ENCODE measurements around the gene SHCBP1L.
A peak's percentile ranks its signal among the peaks of the same experiment; 100 is the strongest.

The SHCBP1L gene

DNA sequence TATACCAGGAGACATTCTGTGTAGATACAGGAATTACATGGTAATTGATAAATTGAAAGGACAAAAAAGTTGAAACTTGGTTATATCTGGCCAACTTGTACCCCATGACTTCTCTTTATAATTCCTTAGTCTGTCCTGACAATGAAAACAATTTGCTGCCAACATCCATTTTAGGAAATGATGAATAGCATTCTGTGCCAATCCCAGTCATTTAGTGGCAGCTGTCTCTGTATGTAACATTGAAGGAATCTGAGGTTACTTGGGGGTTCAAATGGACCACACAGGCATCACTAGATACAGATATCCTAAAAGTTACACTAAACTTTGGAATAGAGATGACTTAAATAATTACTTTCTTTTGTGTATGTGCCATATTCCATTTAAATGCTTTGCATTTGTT lies 75.6 kb downstream of the SHCBP1L start:
- H2BK12ac ChIP-seq (ENCODE audit: low read length in 2 of 2), result no peak overlapping the region

DNA sequence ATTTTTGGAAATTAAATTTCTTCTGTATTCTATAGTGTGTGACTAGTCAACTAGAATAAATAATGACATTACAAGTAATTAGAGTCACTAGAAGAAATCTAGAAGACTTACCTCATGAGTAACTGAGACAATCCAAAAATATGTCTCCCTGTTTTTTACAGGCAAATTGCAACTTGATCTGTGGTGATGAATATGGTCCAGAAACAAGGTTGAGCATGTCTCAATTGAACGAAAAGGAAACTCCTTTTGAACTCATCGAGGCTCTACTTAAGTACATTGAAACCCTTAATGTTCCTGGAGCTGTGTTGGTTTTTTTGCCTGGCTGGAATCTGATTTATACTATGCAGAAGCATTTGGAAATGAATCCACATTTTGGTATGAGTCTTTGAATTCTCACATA lies 77.1 kb downstream of the SHCBP1L start:
- Histone ChIP-seq H3K4ac (ENCODE audit: low read depth in 1 of 2, low read length in 2 of 2) (no peak overlapping the region), H3K27me3 (ENCODE audit: control insufficient read depth in 1 of 2, insufficient read depth in 1 of 2, low read length in 2 of 2) (no peaks in the 10 kb centered on the region), H3K23ac (ENCODE audit: low read length in 2 of 2) (no peak overlapping the region), H3K36me3 (ENCODE audit: control insufficient read depth in 1 of 2, insufficient read depth in 2 of 2, low read depth in 1 of 2, low read length in 2 of 2) (peaks cover 19 to 100% of the 10 kb centered on the region in 2 experiments), H3K14ac (ENCODE audit: low read length in 2 of 2) (no peak overlapping the region), H3K9ac (ENCODE audit: low read length) (no peak overlapping the region), H2BK12ac (ENCODE audit: low read length in 2 of 2) (no peak overlapping the region), H3K27ac (ENCODE audit: low read length, poor library complexity, severe bottlenecking) (no peak overlapping the region), H2BK120ac (ENCODE audit: low read depth, low read length) (no peak overlapping the region), H2AK5ac (ENCODE audit: low read length, severe bottlenecking) (no peak overlapping the region), H4K91ac (ENCODE audit: low read length) (no peak overlapping the region), H2AFZ (ENCODE audit: low read depth, low read length) (no peak overlapping the region), H3K4me3 (ENCODE audit: insufficient read depth in 1 of 2, low read depth in 1 of 2, low read length in 2 of 2) (no peak overlapping the region), H4K8ac (ENCODE audit: low read length) (no peak overlapping the region), H2BK15ac (ENCODE audit: low read depth, poor library complexity, severe bottlenecking) (no peak overlapping the region), H2BK5ac (ENCODE audit: low read depth, low read length, poor library complexity, severe bottlenecking) (no peak overlapping the region), H3K9me3 (ENCODE audit: control insufficient read depth, low read length) (no peaks in the 10 kb centered on the region), H3K79me1 (replicated peaks; ENCODE audit: low read length, poor library complexity, severe bottlenecking) (peaks cover 18% of the 10 kb centered on the region), H3K4me1 (ENCODE audit: control insufficient read depth, insufficient read depth, low read depth, low read length) (no peaks in the 10 kb centered on the region), H3K18ac (ENCODE audit: low read depth in 1 of 2, low read length in 2 of 2) (no peak overlapping the region), H3K4me2 (ENCODE audit: low read length, poor library complexity, severe bottlenecking) (no peak overlapping the region)
- no peak for DNase-seq
- WGBS, result 98% methylated on average over 2 of the region's 2 CpGs

More for the DNA sequence above, 75.6 kb downstream of the SHCBP1L start:
- Histone ChIP-seq H3K9me3 (ENCODE audit: control insufficient read depth, low read length) (no peaks in the 10 kb centered on the region), H3K27ac (ENCODE audit: low read length, poor library complexity, severe bottlenecking) (no peak overlapping the region), H2AK5ac (ENCODE audit: low read length, severe bottlenecking) (no peak overlapping the region), H3K23ac (ENCODE audit: low read length in 2 of 2) (no peak overlapping the region), H3K27me3 (ENCODE audit: control insufficient read depth in 1 of 2, insufficient read depth in 1 of 2, low read length in 2 of 2) (no peaks in the 10 kb centered on the region), H2BK5ac (ENCODE audit: low read depth, low read length, poor library complexity, severe bottlenecking) (no peak overlapping the region), H3K4ac (ENCODE audit: low read depth in 1 of 2, low read length in 2 of 2) (no peak overlapping the region), H2AFZ (ENCODE audit: low read depth, low read length) (no peak overlapping the region), H3K36me3 (ENCODE audit: control insufficient read depth in 1 of 2, insufficient read depth in 2 of 2, low read depth in 1 of 2, low read length in 2 of 2) (peaks cover 18 to 100% of the 10 kb centered on the region in 2 experiments), H3K9ac (ENCODE audit: low read length) (no peak overlapping the region), H3K14ac (ENCODE audit: low read length in 2 of 2) (no peak overlapping the region), H3K79me1 (replicated peaks; ENCODE audit: low read length, poor library complexity, severe bottlenecking) (peaks cover 17% of the 10 kb centered on the region), H2BK120ac (ENCODE audit: low read depth, low read length) (no peak overlapping the region), H2BK15ac (ENCODE audit: low read depth, poor library complexity, severe bottlenecking) (no peak overlapping the region), H4K91ac (ENCODE audit: low read length) (no peak overlapping the region), H3K4me1 (ENCODE audit: control insufficient read depth, insufficient read depth, low read depth, low read length) (no peaks in the 10 kb centered on the region), H3K4me3 (ENCODE audit: insufficient read depth in 1 of 2, low read depth in 1 of 2, low read length in 2 of 2) (no peak overlapping the region), H3K4me2 (ENCODE audit: low read length, poor library complexity, severe bottlenecking) (no peak overlapping the region), H3K18ac (ENCODE audit: low read depth in 1 of 2, low read length in 2 of 2) (no peak overlapping the region), H4K8ac (ENCODE audit: low read length) (no peak overlapping the region)
- no peak for DNase-seq

DNA sequence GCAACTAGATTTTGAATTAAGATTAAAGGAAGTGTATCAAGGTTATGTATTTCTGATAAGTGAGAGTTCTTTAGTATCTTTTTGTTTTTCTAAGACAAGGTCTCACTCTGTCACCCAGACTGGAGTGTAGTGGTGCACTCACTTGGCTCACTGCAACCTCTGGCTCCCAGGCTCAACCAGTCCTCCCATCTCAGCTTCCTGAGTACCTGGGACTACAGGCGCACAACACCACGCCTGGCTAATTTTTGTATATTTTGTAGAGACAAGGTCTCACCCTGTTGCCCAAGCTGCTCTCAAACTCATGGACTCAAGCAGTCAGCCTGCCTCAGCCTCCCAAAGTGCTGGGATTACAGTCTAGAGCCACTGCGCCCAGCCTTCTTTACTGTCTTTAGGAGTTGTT lies 80.1 kb downstream of the SHCBP1L start:
- WGBS, result 100% methylated on average over 3 of the region's 3 CpGs
- H3K9ac ChIP-seq (ENCODE audit: low read length), result no peak overlapping the region

DNA sequence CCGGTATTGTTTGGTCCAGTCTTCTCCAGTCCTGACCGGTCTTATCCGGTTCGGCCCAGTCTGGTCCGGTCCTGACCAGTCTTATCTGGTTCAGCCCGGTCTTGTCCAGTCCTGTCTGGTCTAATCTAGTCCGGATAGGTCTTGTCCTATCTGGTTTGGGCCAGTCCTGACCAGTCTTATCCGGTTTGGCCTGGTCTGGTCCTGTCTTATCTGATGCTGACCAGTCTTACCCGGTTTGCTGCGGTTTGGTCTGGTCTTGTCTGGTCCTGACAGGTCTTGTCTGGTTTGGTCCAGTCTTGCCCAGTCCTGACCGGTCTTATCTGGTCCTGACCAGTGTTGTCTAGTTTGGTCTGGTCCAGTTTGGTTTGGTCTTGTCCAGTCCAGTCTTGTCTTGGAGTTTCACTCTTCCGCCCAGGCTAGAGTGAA lies 83.7 kb downstream of the SHCBP1L start:
- Histone ChIP-seq H3K4me3 (ENCODE audit: insufficient read depth in 1 of 2, low read depth in 1 of 2, low read length in 2 of 2) (no peak overlapping the region), H3K18ac (ENCODE audit: low read depth in 1 of 2, low read length in 2 of 2) (no peak overlapping the region), H3K36me3 (ENCODE audit: control insufficient read depth in 1 of 2, insufficient read depth in 2 of 2, low read depth in 1 of 2, low read length in 2 of 2) (peaks cover 24 to 100% of the 10 kb centered on the region in 2 experiments), H3K4me1 (ENCODE audit: control insufficient read depth, insufficient read depth, low read depth, low read length) (no peaks in the 10 kb centered on the region), H3K4me2 (ENCODE audit: low read length, poor library complexity, severe bottlenecking) (no peak overlapping the region), H3K79me1 (replicated peaks; ENCODE audit: low read length, poor library complexity, severe bottlenecking) (peaks cover 19% of the 10 kb centered on the region), H3K14ac (ENCODE audit: low read length in 2 of 2) (no peak overlapping the region), H3K4ac (ENCODE audit: low read depth in 1 of 2, low read length in 2 of 2) (no peak overlapping the region), H4K8ac (ENCODE audit: low read length) (no peak overlapping the region), H3K9me3 (ENCODE audit: control insufficient read depth, low read length) (no peaks in the 10 kb centered on the region), H2BK120ac (ENCODE audit: low read depth, low read length) (no peak overlapping the region), H3K23ac (ENCODE audit: low read length in 2 of 2) (no peak overlapping the region), H4K91ac (ENCODE audit: low read length) (no peak overlapping the region), H2BK5ac (ENCODE audit: low read depth, low read length, poor library complexity, severe bottlenecking) (no peak overlapping the region), H2BK15ac (ENCODE audit: low read depth, poor library complexity, severe bottlenecking) (no peak overlapping the region), H2AK5ac (ENCODE audit: low read length, severe bottlenecking) (no peak overlapping the region), H2BK12ac (ENCODE audit: low read length in 2 of 2) (no peak overlapping the region), H3K27me3 (ENCODE audit: control insufficient read depth in 1 of 2, insufficient read depth in 1 of 2, low read length in 2 of 2) (no peaks in the 10 kb centered on the region), H3K9ac (ENCODE audit: low read length) (no peak overlapping the region), H2AFZ (ENCODE audit: low read depth, low read length) (no peak overlapping the region), H3K27ac (ENCODE audit: low read length, poor library complexity, severe bottlenecking) (no peak overlapping the region)
- 98% methylated on average over 12 of the region's 12 CpGs for WGBS
- DNase-seq, result no peak

More for the DNA sequence above, 80.1 kb downstream of the SHCBP1L start:
- Histone ChIP-seq H3K36me3 (ENCODE audit: control insufficient read depth in 1 of 2, insufficient read depth in 2 of 2, low read depth in 1 of 2, low read length in 2 of 2) (peaks cover 22 to 100% of the 10 kb centered on the region in 2 experiments), H3K4me1 (ENCODE audit: control insufficient read depth, insufficient read depth, low read depth, low read length) (no peaks in the 10 kb centered on the region), H3K4me2 (ENCODE audit: low read length, poor library complexity, severe bottlenecking) (no peak overlapping the region), H2BK12ac (ENCODE audit: low read length in 2 of 2) (no peak overlapping the region), H3K4me3 (ENCODE audit: insufficient read depth in 1 of 2, low read depth in 1 of 2, low read length in 2 of 2) (no peak overlapping the region), H3K18ac (ENCODE audit: low read depth in 1 of 2, low read length in 2 of 2) (no peak overlapping the region), H2AFZ (ENCODE audit: low read depth, low read length) (no peak overlapping the region), H3K27me3 (ENCODE audit: control insufficient read depth in 1 of 2, insufficient read depth in 1 of 2, low read length in 2 of 2) (no peaks in the 10 kb centered on the region), H3K27ac (ENCODE audit: low read length, poor library complexity, severe bottlenecking) (no peak overlapping the region), H4K91ac (ENCODE audit: low read length) (no peak overlapping the region), H3K9me3 (ENCODE audit: control insufficient read depth, low read length) (no peaks in the 10 kb centered on the region), H2BK120ac (ENCODE audit: low read depth, low read length) (no peak overlapping the region), H3K79me1 (replicated peaks; ENCODE audit: low read length, poor library complexity, severe bottlenecking) (peaks cover 21% of the 10 kb centered on the region), H3K4ac (ENCODE audit: low read depth in 1 of 2, low read length in 2 of 2) (no peak overlapping the region), H2AK5ac (ENCODE audit: low read length, severe bottlenecking) (no peak overlapping the region), H3K14ac (ENCODE audit: low read length in 2 of 2) (no peak overlapping the region), H2BK15ac (ENCODE audit: low read depth, poor library complexity, severe bottlenecking) (no peak overlapping the region), H2BK5ac (ENCODE audit: low read depth, low read length, poor library complexity, severe bottlenecking) (no peak overlapping the region), H4K8ac (ENCODE audit: low read length) (peak overlapping the region; percentile 64), H3K23ac (ENCODE audit: low read length in 2 of 2) (no peak overlapping the region)
- no peak for DNase-seq
